8988T (cell line): ENCODE data around the gene OR6S1.
"Not testable (repeated sequence)": the region's sequence is repeated elsewhere in the genome, so short reads cannot be mapped to it uniquely, and the experiment has no call there.

Experiments
- DNase-seq: peaks from one replicate; pipeline ENCODE4 v3.0.0; 2011

The OR6S1 gene

DNA sequence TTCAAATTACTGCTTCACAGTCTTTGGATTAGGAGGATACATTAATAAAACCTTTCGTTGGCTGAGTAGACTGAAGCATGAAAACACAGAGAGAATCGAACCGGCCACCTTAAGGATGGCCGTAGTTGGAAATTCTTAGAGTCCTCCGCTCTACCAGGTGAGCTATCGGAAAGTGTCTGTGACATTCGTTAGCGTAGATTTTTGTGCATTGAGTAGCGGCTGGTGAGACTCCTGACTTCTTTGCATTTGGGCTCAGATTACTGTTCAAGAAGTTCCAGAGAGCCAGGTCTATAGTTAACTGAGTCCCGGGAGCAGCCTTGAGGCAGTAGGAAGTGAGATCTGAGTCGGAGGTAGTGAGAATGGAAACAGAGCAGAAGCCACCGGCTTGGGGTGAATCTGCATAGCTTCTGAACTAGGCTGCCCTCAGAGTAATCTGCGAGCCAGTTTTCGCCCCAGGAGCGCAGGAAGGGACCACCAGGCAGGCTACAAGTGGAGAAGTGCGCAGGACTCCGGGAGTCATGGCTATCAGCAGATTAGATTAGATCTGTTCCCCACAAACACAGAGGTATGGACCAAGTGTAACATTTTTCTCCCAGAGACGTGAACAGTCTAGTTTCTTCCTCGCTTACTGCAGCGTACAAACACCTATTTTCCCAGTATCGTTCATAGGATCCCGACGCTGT, 11.0 kb downstream of the OR6S1 start:
- DNase-seq, result no peak

DNA sequence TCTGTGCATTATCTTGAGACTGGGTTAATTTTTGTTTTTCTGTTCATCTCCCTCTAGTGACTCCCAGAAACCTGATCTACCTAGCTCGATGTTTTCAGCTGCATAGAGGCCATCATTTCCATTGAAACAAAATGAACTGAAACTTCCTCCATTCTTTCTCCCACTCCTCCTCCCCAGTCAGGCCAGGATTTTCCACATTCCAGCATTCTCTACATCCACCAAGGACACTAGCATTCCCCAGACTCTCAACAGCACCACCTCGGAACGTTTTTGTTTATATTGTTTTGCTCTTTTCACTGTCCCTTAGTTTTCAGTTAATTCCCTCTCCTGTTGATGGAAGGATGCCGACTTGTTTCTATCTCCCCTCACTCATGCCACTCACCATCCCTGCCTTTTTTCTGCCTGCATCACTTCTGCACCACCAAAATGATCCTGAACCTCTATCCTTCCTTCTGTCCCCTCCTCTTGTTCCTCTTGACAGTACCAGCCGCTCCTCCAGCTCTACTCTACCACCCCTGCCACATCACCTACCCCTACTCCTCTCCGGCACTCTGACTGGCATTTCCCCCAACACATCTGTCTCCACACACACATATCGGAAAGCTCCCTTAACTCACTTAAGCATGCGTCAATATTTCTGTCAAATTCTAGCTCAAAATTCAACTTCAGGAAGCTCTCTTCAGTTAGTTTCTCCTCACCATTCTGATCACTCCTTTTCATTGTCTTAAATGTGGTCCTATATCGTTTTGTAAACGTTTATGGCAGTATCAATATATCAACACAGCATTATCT, 13.2 kb downstream of the OR6S1 start:
- no peak for DNase-seq

DNA sequence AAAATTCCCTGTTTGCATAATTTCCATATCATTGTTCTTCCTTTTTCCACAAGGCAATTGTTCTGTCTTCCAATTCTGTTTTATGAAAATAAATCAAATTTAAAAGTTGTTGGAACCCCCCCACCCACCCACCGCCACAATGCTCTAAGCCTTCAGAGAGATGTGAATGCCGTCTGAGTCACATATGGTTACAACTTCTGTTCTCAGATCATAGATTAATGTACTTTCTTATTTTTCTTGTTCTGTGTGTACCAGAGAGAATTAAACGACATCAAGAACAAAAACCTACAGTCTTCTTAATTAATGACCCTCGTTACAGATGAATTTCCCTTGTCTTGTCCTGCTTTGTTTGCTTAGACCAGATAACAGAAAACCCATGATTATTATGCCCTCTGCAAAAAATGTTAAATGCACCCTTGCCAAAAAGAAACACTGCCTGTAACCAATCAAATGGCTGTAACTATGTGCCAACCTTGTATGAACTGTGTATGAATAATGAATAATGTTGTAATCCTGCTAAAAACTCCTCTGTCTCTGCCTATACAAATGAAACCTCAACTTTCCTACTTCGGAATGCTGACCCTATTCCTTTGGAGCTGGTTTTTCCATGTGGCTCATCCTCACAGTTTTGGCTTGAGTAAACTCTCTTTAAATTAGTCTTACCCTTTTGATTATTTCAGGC, 14.0 kb downstream of the OR6S1 start:
- no peak for DNase-seq

DNA sequence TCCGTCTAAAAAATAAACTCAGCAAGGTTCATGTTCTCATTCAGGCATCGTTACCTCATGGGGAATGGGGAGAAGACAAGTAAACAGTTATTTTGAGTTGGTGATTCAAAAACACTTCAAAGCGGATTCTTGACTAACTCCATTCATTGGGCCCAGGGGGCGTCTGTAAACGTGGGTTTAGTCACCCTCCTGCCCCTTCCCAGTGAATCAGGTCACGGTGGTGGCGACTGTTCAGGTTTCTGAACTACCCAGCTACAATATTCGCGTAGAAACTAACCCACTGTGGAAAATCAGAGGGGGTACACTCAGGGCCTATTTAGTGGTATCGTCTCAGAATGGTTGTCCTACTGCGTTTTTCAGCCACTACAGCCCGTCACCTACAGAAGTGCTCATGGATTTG, 15.2 kb downstream of the OR6S1 start:
- DNase-seq, result no peak

DNA sequence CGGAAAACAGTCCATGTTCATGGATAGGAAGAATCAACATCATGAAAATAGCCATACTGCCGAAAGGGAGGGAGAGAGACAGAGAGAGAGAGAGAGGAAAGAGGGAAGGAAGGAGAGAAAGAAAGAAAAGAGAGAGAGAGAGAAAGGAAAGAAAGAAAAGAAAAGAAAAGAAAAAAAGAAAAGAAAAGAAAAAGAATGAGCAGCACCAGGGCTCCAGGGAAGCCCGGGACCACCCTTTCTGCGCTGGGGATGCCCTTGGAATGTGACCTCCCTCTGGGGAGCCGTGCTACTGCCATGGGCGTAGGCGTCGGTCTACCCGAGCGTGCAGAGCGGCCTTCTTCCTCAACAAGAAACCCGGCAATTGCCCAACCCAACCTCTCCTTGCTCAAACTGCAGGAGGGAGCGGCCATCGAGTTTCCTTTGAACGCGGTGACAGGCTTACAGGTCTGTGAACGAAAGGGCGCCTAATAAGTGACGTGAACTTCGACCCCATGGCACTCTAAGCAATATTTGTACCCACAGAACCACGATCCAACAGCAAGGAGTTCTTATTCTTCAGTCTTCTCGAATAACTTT, 16.9 kb downstream of the OR6S1 start:
- DNase-seq, result no peak

DNA sequence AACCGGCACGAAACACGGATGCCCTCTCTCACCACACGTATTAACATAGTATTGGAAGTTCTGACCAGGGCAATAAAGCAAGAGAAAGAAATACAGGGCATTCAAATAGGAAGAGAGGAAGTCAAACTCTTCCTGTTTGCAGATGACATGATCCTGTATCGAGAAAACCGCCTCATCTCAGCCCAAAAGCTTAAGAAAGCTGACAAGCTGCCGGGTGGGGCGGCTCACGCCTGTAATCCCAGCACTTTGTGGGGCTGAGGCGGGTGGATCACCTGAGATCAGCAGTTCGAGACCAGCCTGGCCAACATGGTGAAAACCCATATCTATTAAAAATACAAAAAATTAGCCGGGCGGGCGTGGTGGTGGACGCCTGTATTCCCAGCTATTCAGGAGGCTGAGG, 17.7 kb downstream of the OR6S1 start:
- DNase-seq, result no peak

DNA sequence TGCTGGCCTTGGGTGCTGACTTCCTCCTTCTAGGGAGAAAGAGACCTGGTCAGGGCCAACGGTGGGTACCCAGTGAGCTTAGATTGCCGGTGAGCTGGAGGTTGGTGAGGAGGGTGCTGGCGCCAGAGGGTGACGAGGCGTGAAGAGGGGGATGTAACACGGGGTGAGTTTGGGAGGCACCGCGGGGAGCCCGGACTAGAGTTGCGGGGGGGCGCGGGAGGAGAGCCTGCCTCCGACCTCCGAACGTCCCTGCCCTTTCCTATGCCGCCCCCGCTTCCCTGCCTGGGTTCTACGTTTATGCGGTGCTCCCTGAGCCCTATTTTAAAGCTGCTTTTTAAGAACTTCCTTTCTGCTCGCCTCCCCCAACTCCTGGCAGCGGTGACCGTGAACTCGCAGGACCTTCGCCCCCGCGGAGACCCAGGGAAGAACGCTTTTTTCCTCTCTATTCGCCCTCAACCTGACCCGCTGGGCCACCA, 18.6 kb downstream of the OR6S1 start:
- no peak for DNase-seq

DNA sequence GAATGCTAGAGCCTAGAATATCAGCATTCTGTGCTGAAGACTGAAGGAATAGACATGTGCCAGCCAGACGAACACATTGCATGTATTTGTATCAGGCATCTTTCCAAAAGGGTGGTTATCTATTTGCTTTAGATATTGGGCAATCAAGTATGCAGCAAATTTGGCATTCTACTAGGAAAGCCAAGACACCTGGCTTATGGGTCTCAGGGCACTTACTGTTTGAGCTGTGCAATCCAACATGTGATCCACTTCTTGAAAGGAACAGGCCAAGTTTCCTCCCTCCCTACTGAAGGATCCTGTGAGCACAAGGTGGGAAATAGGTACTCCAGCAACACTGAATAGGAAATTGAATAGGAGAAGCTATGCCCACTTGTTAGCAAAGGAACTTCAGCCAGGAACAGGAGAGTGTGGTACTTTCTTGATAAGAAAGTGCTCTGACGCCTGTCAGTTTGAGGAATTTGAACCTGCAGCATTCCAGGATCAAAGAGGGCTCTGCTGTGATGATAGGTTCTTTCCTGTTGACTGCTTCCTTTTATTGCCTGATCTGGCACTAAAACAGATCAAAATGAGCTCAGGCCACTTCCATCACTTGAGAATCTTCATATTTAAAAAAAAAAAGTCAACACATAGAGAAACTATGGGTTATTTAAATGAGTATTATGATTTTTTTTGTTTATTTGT, 20.6 kb downstream of the OR6S1 start:
- DNase-seq, result no peak

DNA sequence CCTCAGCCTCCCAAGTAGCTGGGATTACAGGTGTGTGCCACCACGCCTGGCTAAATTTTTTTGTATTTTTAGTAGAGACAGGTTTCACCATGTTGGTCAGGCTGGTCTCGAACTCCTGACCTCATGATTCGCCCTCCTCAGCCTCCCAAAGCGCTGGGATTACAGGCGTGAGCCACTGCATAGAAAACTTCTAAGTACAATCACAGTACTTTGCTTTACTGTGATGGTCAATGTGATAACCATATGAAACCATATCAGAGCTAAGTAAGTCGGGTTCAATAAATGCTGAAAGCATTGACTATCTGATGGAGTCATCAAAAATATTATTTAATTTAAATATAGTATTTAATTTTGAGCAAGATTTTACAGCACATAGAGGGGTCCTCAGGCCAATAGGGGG, 21.8 kb downstream of the OR6S1 start:
- DNase-seq, result not testable (repeated sequence)

DNA sequence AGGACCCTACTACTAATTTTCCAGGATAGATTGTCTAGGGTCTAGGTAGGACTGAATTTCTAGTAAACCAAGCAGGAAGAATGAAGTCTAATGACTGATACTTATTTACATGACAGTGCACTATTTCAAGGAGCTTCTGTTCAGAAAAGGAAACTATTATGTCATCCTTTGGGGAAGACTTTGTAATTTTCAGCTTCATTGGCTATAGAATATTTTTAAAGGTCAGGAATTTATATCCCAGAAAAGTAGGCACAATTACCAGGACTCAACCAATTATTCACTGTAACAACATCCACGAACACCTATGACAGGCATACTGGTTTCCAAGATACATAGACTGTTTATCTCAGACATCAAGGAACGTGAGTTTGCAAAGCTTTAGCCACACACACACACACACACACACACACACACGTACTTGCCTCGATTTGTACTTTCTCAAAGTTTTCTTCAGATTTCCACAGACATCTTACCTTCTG, 23.2 kb downstream of the OR6S1 start:
- DNase-seq, result no peak

DNA sequence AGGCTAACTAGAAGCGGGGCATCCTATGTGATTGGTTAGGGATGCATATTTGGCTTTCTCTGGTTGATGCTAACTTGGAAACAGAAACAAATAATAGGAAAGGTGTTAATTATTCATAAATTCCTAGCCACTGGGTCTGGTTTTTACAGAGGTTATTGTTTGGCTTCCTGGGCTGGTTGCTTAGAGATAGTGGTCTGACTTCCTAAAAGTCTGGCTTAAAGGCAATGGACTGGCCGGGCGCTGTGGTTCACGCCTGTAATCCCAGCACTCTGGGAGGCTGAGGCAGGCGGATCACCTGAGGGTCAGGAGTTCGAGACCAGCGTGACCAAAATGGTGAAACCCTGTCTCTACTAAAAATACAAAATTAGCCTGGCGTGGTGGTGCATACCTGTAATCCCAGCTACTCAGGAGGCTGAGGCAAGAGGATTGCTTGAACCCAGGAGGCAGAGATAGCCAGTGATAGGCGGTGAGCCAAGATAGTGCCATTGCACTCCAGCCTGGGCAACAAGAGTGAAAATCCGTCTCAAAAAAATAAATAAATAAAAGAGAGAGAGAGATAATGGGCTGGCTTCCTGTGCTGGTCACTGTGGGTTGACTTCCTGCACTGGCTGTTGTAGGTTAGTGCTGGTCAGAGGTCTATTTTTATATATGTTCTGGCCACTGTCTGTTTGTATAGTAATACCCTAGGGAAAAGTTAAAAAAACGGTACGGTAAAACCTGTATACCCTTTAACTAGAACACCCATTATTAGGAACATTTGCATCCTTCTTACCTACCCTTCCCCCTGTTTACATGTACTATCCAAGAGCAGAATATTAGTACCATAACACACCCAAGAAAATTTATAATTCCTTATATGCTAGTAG, 24.1 kb downstream of the OR6S1 start:
- DNase-seq, result no peak

DNA sequence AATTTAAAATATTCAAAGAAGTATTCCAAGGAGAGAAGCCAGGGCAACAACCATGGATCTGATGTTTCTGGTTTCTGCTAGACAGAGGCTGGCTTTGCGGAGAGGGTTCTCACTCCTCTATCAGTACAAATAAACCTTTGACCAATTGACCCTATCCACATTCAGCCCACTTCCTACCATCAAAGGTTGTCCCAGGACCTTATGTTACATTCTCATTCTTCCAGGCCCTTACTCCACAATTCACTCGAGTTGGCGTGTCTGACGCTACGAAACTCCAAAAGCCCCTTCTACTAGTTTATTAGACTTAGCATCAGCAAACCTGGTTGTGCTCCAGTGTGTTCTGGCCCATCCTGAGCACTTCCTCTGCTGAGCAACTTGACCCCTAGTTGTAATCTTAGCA, 25.5 kb downstream of the OR6S1 start:
- no peak for DNase-seq

DNA sequence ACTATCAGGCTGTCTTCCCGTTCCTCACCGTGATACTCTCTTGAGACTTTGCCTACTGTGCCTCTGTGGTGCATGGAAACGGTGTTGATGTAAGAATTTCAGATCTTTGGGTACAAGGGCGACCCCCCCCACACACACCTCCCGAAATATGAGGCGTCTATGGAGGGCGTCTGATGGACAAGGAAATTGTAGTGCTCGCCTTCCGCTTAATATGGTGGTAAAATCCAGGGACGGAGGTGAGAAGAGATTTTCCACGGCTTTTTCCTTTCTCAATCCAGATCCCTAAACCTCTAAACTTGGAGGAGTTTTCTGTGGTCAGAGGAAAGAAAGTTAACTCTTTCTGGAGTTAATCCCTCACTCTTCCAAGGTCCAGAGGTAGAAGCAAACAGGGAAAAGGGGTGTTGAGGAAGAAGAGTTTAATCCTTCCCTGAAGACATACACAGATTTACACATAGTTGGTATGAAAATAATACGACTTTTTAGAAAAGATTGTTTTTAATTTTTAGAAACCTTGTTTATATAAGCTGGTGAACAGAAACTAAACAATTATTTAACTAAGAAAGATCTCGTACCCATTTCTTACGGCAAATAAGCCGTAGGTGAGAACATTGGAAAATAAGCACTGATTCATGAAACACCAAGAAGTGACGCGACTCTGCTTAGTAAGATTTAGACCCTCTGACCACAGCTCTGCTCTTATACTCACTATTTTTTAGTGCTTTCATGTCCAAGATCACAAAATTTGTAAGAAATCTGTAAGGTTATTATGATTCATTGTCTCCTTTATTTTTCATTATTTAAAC, 27.3 kb downstream of the OR6S1 start:
- DNase-seq, result no peak

DNA sequence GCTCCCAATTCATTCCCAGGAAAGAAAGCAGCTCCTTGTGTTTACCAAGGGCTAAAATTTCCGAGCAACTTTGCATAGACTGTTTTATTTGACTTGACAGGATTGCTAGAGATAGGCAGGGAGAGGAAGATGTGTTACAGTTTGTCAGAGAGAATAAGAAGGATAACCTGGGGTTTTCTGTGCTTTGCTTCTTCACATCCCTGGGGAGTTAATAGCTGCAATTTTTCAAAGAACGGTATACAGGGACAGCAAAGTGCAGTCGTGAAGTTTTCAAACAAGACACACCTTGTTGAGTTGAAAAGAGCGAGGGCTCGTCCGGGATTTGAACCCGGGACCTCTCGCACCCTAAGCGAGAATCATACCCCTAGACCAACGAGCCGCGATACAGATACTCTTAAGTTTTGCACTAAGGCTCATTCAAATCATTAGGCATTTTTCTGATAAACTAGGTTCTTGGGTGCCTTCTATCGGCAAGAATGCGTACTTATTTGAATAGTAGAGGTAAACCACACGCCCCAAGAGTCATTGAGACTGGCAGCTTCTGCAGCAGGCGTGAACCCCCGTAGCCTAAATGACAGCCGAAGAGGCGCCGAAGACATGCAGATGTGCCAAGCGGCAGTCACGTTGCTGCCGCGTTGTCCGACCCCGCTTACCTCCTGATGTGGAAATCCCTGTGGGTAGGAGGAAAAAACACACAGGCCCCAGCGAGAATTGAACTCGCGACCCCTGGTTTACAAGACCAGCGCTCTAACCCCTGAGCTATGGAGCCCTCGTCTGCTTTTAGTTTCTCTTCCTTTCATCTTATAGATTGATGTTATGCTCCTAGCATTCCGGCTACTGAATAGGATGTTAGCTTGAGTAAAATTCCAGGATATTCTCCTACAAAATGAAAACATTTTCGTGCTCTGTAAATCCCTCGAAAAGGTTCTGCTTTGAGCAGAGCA, 28.1 kb downstream of the OR6S1 start:
- no peak for DNase-seq

DNA sequence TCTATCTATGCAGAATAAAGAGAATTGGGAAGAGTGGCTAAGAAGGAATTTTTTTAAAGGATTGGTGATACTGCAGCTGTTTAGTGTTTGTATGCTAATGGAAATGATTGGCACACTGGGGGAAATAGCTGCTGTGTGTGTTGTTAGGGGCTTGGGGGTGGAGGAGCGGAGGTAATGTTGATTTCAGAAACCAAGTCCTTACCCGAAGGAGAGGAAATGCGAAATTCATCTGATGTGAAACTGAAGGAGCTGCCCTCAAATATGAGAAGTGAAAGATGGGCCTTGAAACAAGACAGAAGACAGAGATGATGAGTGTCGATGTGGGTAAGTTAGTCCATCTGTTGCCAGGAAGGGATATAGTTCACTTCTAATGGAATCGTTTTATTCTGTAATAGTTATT, 29.1 kb downstream of the OR6S1 start:
- DNase-seq, result no peak

DNA sequence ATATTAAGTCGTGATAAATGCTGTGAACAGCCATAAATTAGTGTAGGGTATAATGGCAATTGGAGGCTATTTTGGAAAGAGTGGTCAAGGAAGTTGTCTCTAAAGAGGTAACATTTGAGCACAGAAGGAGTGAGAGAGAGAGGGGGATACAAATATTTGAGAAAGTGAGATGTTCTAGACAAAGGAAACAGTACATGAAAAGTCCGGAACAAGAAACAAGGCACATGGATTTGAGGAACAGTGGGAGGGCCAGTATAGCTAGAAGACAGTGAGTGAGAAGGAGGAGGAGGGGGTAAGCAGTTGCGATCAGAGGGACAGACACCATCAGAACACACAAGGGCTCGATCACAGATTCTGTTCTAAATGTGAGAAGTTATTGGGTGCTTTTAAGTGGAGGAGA, 30.2 kb downstream of the OR6S1 start:
- DNase-seq, result no peak

DNA sequence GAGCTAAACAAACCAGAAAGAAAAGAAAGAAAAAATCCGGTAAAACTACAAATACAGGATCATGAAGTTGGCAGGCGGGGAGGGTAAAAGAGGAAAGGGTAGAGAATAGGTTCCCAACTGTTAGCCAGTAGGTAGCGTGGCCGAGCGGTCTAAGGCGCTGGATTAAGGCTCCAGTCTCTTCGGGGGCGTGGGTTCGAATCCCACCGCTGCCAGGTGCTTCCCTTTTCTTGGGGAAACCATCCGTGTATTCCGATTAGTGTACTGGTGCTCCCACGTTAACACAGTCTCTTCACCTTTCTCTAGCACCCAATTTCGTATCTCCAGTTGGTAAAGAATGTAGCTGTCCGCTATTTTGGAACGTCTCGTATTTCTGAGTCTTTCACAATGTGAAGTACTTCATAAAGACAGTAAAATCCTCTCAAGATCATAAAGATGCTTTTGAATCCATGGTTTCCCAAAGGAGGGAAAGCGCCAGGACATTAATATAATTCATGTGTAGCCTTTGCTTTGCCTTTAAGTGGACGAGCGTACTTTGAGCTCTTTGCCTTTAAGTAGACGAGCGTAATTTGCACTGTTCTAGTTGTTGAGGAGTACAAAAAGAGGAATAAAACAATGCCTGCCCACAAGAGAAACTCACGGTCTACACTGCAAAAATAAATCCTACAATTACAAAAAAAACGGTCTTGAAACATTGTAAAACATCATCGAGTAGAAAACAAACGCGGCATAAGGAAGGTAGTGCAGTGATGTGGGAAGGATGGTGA, 31.3 kb downstream of the OR6S1 start:
- no peak for DNase-seq

DNA sequence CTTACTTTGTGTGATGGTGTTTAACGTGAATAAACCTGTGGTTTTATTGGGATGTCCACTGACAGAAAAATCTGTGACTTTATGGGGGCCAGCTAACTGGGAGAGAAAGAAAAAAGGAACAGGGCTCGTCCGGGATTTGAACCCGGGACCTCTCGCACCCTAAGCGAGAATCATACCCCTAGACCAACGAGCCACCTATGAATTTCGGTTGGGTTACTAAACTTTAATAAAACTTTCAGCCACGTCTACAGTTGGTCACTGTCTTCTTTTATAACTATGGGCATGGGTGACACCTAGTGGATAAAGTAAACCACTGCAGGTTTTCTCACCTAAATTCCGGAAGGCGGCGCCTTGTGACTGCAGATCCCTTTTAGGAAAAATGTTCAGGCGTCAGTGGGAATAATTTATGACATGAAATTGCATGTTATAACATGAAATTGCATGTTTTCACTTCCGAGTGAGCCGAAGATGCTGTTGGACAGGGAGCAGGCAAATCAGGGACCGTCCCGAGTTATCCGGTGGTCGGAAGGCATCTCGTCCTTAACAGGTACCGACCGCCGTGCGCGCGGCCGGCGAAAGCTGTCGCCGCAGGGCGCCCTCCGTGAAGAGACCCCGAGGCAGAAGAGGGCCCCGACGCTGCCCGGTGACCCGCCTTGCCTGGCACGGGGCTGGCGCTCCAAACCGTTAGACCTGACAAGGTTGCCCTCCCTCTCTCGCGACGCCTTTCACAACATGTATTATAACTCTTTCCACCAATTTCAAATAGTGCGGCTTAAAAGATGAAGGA, 32.1 kb downstream of the OR6S1 start:
- peak; percentile 29 for DNase-seq
